CD4-positive, alpha-beta T cell treated with Interleukin-15 for 1 hour (primary cell): ENCODE data around the gene CYB5B.

ENCODE experiments used
- DNase-seq: peaks from one replicate; pipeline ENCODE4 v3.0.0-alpha.2; 2020

Gene CYB5B, protein sequence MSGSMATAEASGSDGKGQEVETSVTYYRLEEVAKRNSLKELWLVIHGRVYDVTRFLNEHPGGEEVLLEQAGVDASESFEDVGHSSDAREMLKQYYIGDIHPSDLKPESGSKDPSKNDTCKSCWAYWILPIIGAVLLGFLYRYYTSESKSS

GRCh38 chr16:69424053-69424934, at the start of gene CYB5B:
CYB5B (plus strand) TSS chr16:69424619; CDS start chr16:69424684, 65 bp downstream.
- DNase-seq, result peak; percentile 97

DNA sequence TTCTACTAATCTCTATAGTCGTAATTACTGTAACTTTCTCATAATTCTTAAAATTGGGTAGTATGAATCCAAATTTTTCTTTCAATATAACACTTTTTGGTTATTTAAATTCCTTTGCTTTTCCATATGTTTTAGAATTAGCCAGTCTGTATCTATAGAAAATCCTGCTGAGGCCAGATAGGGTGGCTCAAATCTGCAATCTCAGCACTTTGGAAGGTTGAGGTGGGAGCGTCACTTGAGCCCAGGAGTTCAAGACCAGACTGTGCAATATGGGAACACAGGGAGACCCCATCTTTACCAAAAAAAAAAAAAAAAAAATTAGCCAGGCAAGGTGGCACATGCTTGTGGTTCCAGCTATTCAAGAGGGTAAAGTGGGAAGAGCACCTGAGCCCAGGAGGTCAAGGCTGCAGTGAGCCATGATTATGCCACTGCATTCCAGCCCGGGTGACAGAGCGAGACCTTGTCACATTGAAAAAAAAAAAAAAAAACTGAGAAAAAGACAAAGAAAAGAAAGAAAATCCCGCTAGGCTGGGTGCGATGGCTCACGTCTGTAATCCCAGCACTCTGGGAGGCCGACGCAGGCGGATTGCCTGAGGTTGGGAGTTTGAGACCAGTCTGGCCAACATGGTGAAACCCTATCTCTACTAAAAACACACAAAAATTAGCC, 47.9 kb upstream of the CYB5B start:
- no peak for DNase-seq

GRCh38 chr16:69378036-69378435, 46.4 kb upstream of the CYB5B start:
- no peak for DNase-seq

DNA sequence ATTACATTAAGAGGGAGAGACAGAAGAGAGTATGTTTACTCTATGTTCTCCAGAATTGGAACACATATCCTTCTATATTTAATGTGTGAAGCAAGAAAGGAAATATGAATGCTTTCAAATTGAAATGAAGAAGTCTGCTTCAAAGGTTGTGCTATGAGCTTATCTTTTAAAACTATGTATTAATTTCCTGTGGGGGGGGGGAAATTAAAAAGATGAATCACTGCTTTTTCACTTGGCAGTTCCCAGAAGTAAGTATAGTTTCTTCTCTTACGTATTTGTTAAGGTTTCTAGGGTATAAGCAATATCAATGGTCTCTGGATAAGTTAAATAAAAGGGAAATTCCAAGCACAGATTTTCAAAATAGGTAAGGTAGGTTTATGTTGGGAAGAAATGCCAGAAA, 45.7 kb upstream of the CYB5B start:
- no peak for DNase-seq

DNA sequence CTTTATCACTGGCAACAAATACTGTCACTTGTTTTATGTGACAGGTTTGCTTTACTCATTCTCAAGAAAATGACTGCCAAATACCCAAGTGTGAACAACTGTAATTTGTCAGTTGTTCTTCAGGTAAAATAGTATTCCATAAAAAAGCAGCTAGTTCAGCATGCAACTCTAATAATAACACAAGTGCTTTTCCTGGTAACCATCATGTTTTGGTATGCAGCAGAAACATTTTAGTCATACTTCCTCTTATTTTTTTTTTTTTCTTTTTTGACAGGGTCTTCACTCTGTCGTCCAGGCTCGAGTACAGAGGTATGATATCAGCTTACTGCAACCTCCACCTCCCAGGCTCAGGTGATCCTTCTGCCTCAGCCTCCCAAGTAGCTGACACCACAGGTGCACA, 43.2 kb upstream of the CYB5B start:
- no peak for DNase-seq

- no peak for DNase-seq
These were observed 42.0 kb upstream of the CYB5B start for GRCh38 chr16:69382421-69382820.

GRCh38 chr16:69384974-69385373, 39.4 kb upstream of the CYB5B start:
- no peak for DNase-seq

- DNase-seq, result no peak
These were observed 37.8 kb upstream of the CYB5B start for GRCh38 chr16:69386596-69386995.

- DNase-seq, result no peak
These were observed 30.2 kb upstream of the CYB5B start for GRCh38 chr16:69393898-69394849.

DNA sequence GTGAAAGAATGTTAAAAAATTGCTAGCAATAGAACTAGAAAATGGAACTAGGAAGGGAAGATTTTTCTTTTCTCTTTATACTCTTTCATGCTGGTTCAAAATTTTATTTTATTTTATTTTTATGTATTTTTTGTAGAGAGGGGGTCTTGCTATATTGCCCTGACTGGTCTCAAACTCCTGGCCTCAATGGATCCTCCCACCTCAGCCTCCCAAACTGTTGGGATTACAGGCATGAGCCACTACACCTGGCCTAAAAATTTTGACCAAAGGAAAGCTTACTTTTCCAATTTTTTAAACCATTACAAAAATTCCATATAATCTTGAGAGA, 28.6 kb upstream of the CYB5B start:
- DNase-seq, result no peak

GRCh38 chr16:69396187-69397061, 28.0 kb upstream of the CYB5B start:
- peak; percentile 60 for DNase-seq

DNA sequence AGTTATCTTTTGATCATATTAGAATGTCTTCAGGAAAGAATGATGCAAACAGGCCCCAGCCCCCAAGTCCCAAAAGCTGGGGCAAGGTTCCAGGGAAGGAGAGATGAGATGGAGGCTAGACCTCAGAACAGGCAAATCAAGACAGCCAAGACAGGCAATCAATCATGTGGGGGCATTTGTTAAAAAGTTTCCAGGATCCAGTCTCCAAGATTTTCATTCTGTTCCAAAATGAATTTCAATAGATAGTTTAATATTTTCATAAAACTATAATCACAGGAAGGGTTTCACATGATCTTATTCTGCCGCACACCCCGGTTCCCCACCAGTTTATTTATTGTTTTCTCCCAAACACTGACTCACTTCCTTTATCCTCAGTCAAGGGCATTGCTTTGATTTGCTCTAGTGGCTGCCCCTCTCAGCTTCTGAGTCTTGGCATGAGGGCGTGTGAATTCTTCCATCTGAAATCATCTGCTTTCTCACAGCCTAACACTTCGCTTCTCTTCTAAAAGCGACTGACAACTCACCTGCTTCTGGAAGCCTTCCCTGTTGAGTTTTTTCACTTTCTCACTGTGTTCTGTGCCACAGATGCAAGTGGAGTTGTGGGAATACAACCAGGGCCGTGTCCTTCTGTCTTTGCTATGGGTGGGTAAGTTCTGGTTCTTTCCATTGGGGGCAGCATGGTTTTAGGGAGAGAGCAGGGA, 26.4 kb upstream of the CYB5B start:
- no peak for DNase-seq

DNA sequence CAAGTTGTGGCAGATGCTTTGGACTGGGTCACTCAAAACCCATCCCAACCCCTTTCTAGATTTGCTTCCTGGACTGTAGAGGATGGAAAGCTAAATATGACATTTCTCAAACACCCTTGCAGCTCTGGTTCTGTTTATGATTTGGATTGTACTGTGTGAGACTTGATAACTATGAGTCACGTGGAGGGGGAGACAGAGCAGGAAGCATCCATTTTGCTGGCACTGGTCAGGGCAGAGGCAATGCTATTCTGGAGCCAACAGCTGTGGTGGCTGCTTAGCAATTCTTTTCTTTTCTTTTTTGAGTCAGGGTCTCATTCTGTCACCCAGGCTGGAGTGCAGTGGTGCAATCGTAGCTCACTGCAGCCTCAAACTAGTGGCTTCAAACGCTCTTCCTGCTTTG, 25.1 kb upstream of the CYB5B start:
- no peak for DNase-seq

DNA sequence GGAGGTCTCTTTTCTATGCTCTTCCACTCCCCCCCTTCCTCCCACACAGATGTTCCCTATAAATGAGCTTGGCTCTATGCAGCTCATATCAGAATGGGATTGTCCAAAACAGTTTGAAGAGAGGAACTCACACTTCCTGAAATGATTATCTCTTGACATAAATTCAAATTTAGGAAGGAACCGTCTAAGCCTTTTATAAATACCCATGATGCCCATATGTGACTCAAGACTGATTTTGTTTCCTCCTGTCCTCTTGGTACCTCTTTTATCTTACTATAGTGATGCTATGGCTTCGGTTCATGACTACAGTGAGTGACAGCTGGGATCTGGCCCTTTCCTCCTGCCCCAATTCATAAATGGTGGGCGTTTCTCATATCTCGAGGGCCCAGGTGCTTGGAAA, 22.0 kb upstream of the CYB5B start:
- no peak for DNase-seq

DNA sequence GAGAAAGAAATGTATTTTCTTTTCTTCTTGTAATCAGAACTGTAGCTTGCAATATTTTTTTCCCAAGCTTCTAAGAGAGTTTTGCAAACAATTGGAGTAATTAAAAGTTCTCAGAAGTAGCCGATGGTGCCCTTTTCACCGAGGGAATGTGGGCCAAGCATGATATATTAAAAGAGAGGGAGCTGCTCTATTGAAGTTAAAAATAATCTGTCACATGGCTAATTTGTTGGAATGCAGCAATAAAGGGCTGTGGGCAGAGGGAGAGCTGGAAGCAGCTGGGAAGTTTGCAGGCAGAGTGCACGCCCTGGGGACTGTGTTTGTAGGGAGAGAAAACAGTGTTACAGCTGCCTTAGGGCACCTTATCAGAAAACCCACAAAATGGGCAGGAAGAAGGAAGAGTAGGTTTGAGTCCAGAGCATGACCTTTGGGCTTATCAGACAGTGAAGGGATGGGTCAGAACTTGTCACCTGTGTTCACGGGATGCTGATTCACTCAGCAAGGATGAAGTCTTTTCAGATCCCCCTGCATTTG, 20.1 kb upstream of the CYB5B start:
- DNase-seq, result no peak

DNA sequence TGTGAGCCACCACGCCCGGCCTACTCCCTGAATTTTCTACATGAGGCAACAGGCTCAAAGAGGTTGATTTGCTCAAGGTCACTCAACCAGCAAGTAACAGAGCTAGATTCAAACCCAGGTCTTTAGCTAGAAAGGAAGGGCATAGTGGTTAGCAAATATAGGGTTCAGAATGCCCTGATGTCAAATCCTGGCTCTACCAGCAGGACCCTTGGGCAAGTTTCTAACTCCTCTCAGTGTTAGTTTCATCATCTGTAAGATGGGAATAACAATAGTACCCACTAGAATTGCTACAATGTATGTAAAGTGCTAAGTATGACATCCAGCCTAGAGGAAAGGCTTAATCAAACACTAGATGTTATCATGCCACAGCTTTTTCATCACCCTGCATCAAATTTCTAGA, 19.1 kb upstream of the CYB5B start:
- DNase-seq, result no peak

DNA sequence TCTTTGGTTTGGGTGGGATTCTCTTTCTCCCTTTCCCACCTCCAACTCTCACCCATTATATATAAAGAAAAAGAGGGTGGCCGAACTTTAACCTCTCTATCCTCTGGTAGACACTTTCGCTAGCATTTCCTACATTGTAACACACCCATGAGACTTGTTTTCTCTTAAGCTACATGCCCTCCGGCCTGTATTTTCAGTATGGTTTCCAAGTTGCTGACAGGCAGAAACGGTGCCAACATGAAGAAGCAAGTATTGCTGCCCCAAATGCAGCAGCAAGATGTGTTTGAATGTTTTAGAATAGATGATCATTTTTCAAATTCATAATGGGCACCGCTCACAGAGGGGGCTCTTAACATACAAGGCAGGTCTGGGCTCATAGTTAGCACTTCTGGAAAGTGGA, 18.7 kb upstream of the CYB5B start:
- no peak for DNase-seq

- DNase-seq, result no peak
These were observed 17.6 kb upstream of the CYB5B start for GRCh38 chr16:69406780-69407331.

GRCh38 chr16:69407702-69408323, 16.6 kb upstream of the CYB5B start:
- no peak for DNase-seq

GRCh38 chr16:69408475-69408874, 15.9 kb upstream of the CYB5B start:
- no peak for DNase-seq
